HL-60 (cell line): ENCODE data around the gene SOX5.

ENCODE experiments used
- DNase-seq, 2 experiments: peaks; one replicate each; pipeline ENCODE4 v3.0.0-alpha.2; 2010 to 2020; ENCODE audit warnings: low read depth in 1 of 2, low spot score in 1 of 2
- H3K27ac ChIP-seq: fragments of 250-450 bp; sonication (Bioruptor Pico); replicated peaks from 2 replicates; pipeline ENCODE4 v1.5.1; 2020; ENCODE audit warnings: mild to moderate bottlenecking, moderate library complexity
- H3K27me3 ChIP-seq: fragments of 250-450 bp; sonication (Bioruptor Pico); 2 replicates; pipeline ENCODE4 v1.5.1; 2021; ENCODE audit warnings: mild to moderate bottlenecking, moderate library complexity; ENCODE audit not compliant: insufficient read depth, poor library complexity, severe bottlenecking
- H3K4me3 ChIP-seq: replicated peaks from 2 replicates; pipeline ENCODE4 v1.5.1; 2011; ENCODE audit warnings: mild to moderate bottlenecking, control low read depth, low read length; ENCODE audit not compliant: insufficient read depth
- CTCF ChIP-seq: IDR thresholded peaks from one replicate; pipeline ENCODE4 v1.5.1; 2011; ENCODE audit warnings: low read length, control low read depth, inconsistent platforms; ENCODE audit not compliant: insufficient read depth
- GABPA ChIP-seq: IDR thresholded peaks from 2 replicates; pipeline ENCODE4 v1.6.1; 2012; ENCODE audit warnings: low read depth
- POLR2AphosphoS5 ChIP-seq: IDR thresholded peaks from 2 replicates; pipeline ENCODE4 v1.6.1; 2012; ENCODE audit warnings: low read depth
- REST ChIP-seq: IDR thresholded peaks from 2 replicates; pipeline ENCODE4 v1.6.1; 2012; ENCODE audit warnings: low read depth; ENCODE audit not compliant: insufficient replicate concordance
- SPI1 ChIP-seq: IDR thresholded peaks from 2 replicates; pipeline ENCODE4 v1.6.1; 2012; ENCODE audit warnings: low read depth, mild to moderate bottlenecking, borderline replicate concordance

Gene SOX5

GRCh38 chr12:23781118-23781517, 168.4 kb downstream of the SOX5 start:
- no peaks in the 10 kb centered on the region for H3K27me3 ChIP-seq
- H3K4me3 ChIP-seq, result no peak overlapping the region
- no peak for DNase-seq

GRCh38 chr12:23775208-23775607, 174.3 kb downstream of the SOX5 start:
- Histone ChIP-seq H3K27ac (no peak overlapping the region), H3K4me3 (no peak overlapping the region), H3K27me3 (no peaks in the 10 kb centered on the region)
- DNase-seq, result no peak
- TF ChIP-seq REST (no peak), CTCF (no peak), GABPA (no peak), SPI1 (no peak), POLR2AphosphoS5 (no peak)

More at GRCh38 chr12:23781118-23781517, 168.4 kb downstream of the SOX5 start:
- H3K27ac ChIP-seq, result no peak overlapping the region
- TF ChIP-seq REST (no peak), GABPA (no peak), POLR2AphosphoS5 (no peak), CTCF (no peak), SPI1 (no peak)

GRCh38 chr12:23771240-23771949, 178.1 kb downstream of the SOX5 start:
- H3K4me3 ChIP-seq, result no peak overlapping the region
- no peak for DNase-seq
- no peak for TF ChIP-seq SPI1
- no peak for TF ChIP-seq POLR2AphosphoS5
- no peak for TF ChIP-seq REST
- TF ChIP-seq CTCF, result no peak

More at GRCh38 chr12:23771240-23771949, 178.1 kb downstream of the SOX5 start:
- Histone ChIP-seq H3K27ac (no peak overlapping the region), H3K27me3 (no peaks in the 10 kb centered on the region)
